Activated CD8-positive, alpha-beta T cell treated with anti-CD3 and anti-CD28 coated beads for 36 hours (primary cell): ENCODE measurements around the gene CELSR1. TPM values are rescaled to one million over a fixed set of nuclear protein-coding genes. Genes with fewer than 3 reads are reported as not detected.

Source experiments
- ATAC-seq: fragments of 200-7000 bp; cut with Tn5 transposase; one replicate; pipeline ENCODE4 v1.10.0; 2021; ENCODE audit warnings: mild to moderate bottlenecking, moderate library complexity
- CTCF ChIA-PET: fragments of 350-600 bp; sonication (Branson Sonifier 250); formaldehyde crosslinking; loops from one replicate; lab custom pipeline; 2021; ENCODE audit warnings: antibody characterized with exemption; lab: Charles Lee
- POLR2A ChIA-PET: fragments of 350-600 bp; sonication (Branson Sonifier 250); formaldehyde crosslinking; loops from one replicate; lab custom pipeline; 2021; ENCODE audit warnings: antibody characterized with exemption; lab: Charles Lee
- DNase-seq: peaks from one replicate; pipeline ENCODE4 v3.0.0-alpha.2; 2020
- H3K27ac Mint-ChIP-seq: one replicate; pipeline ENCODE4 v1.8.0; 2021; ENCODE audit warnings: mild to moderate bottlenecking, mixed read lengths
- H3K27me3 Mint-ChIP-seq: one replicate; pipeline ENCODE4 v1.8.0; 2021; ENCODE audit warnings: mixed read lengths
- H3K36me3 Mint-ChIP-seq: one replicate; pipeline ENCODE4 v1.8.0; 2021; ENCODE audit warnings: low read depth, mixed read lengths
- H3K4me1 Mint-ChIP-seq: one replicate; pipeline ENCODE4 v1.8.0; 2021; ENCODE audit warnings: low read depth, mixed read lengths
- H3K4me3 Mint-ChIP-seq: one replicate; pipeline ENCODE4 v1.8.0; 2021; ENCODE audit warnings: mild to moderate bottlenecking, moderate library complexity, mixed read lengths
- H3K9me3 Mint-ChIP-seq: one replicate; pipeline ENCODE4 v1.8.0; 2021; ENCODE audit warnings: mixed read lengths
- CTCF ChIP-seq: fragments of 200-600 bp; IDR thresholded peaks from one replicate; pipeline ENCODE4 v1.8.0; 2022; ENCODE audit warnings: antibody characterized with exemption, mild to moderate bottlenecking
- intact Hi-C: fragments of 100-400 bp; cut with micrococcal nuclease; formaldehyde crosslinking; loops from one replicate; pipeline ENCODE4 v1.10.0; 2022
- total RNA-seq, 2 experiments: library from RNA; stranded (reverse); gene quantifications; one replicate each; pipeline ENCODE4 v1.2.3, GENCODE V29; 2021

CELSR1 gene
- total RNA-seq, 2 experiments from 2014 or later, result 0.25 to 0.36 TPM

DNA sequence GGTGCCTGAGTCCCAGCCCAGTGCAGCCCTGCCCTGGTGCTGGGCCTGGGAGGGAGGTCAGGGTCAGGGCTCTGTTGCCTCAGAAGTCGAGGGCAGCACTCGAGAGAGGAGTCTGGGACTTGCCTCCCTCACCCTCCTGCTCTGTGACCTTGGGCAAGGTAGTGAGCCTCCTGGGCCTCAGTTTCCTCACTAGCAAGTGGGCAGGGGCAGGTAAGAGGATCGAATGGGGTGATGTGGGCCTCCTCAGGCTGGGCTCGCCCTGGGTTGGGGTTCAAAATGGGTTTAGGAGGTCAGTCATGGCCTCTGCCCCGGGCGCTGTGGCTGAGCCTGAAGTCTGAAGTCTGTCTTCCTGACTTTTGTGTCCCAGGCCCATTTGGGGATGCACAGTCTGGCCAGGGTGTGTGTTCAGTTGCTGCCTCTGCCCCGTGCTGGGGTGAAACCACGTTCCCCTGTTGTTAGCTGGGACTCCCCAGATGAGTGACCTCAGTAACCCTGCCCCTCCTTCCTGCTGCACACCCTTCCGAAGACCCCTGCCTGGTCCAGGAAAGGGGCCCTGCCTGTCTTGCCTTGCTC is 40.9 kb upstream of the CELSR1 start:
- no peak for TF ChIP-seq CTCF
- DNase-seq (no peak), ATAC-seq (no peak)
- Mint-ChIP-seq H3K4me3 (peak overlapping the region; percentile 90), H3K4me1 (peaks cover 31% of the 10 kb centered on the region), H3K36me3 (no peaks in the 10 kb centered on the region), H3K27ac (no peak overlapping the region), H3K9me3 (no peaks in the 10 kb centered on the region), H3K27me3 (no peaks in the 10 kb centered on the region)
- intact Hi-C loops, result no loop called here
- ChIA-PET CTCF (interaction anchor here (1.5 kb wide), 1 partner anchor 15 kb away, joined by 6 read pairs; no protein-coding TSS in a partner anchor), POLR2A (interaction anchor here (1.0 kb wide), 1 partner anchor 36 kb away, joined by 3 read pairs; no protein-coding TSS in a partner anchor)

GRCh38 chr22:46577368-46578249 is 40.2 kb upstream of the CELSR1 start:
- H3K4me1 Mint-ChIP-seq, result peaks cover 31% of the 10 kb centered on the region
- ATAC-seq (no peak), DNase-seq (peak; percentile 27)
- no peak for TF ChIP-seq CTCF
- no peaks in the 10 kb centered on the region for H3K9me3 Mint-ChIP-seq
- no peaks in the 10 kb centered on the region for H3K36me3 Mint-ChIP-seq
- peak overlapping the region; percentile 90 for H3K4me3 Mint-ChIP-seq
- CTCF ChIA-PET, result interaction anchor here (1.5 kb wide), 1 partner anchor 14 kb away, joined by 6 read pairs; no protein-coding TSS in a partner anchor
- H3K27me3 Mint-ChIP-seq, result no peaks in the 10 kb centered on the region
- H3K27ac Mint-ChIP-seq, result peak overlapping the region; percentile 91
- intact Hi-C loops, result no loop called here
- POLR2A ChIA-PET, result interaction anchor here (1.0 to 1.2 kb wide), 2 partner anchors 16 to 37 kb away, joined by 3 to 4 read pairs; no protein-coding TSS in a partner anchor

GRCh38 chr22:46576556-46577367 is 39.3 kb upstream of the CELSR1 start:
- CTCF ChIA-PET, result interaction anchor here (1.5 kb wide), 1 partner anchor 13 kb away, joined by 6 read pairs; no protein-coding TSS in a partner anchor
- TF ChIP-seq CTCF, result no peak
- intact Hi-C loops, result no loop called here
- H3K4me1 Mint-ChIP-seq, result peaks cover 28% of the 10 kb centered on the region
- no peak overlapping the region for H3K27ac Mint-ChIP-seq
- H3K36me3 Mint-ChIP-seq, result no peaks in the 10 kb centered on the region
- H3K4me3 Mint-ChIP-seq, result peak overlapping the region; percentile 71
- POLR2A ChIA-PET, result interaction anchor here (1.0 to 1.2 kb wide), 2 partner anchors 16 to 37 kb away, joined by 3 to 4 read pairs; no protein-coding TSS in a partner anchor
- H3K9me3 Mint-ChIP-seq, result peaks cover 5% of the 10 kb centered on the region
- no peaks in the 10 kb centered on the region for H3K27me3 Mint-ChIP-seq
- peak; percentile 59 for DNase-seq
- peak; percentile 81 for ATAC-seq

DNA sequence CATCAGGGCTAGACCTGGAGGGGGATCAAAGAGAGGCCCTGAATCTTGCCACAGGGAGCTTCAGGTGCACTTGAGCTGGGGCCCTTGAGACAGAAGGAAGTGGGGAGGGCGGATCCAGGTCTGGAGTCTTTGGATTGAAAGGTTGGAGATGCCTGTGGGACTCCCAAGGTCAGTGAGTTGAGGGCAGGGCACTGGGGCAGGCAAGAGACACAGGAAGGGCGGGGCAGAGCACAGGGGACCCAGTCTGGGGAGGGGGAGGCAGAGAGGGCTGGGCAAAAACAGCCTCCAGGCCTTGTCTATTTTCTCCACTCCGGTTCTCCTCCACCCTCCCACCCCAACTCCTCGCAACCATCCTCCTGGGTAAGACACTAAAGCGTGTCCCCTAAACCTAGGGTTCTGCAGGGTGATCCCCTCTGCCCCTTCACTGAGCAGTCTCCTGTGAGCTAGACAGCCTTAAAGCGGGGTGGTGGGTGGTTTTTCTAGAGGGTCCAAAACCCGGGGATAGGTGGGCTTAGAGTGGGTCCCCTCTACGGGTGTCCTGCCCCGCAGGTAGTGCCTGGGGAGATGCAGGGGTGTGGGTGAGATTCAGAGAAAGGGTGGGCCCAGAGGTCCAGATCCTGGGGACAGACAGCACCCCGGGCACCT is 38.6 kb upstream of the CELSR1 start:
- Mint-ChIP-seq H3K4me1 (peaks cover 25% of the 10 kb centered on the region), H3K27me3 (no peaks in the 10 kb centered on the region), H3K4me3 (peak overlapping the region; percentile 71), H3K36me3 (no peaks in the 10 kb centered on the region), H3K9me3 (peaks cover 11% of the 10 kb centered on the region), H3K27ac (peak overlapping the region; percentile 65)
- ChIA-PET CTCF (interaction anchor here (1.0 to 1.5 kb wide), 2 partner anchors 11 to 13 kb away, joined by 3 to 6 read pairs; no protein-coding TSS in a partner anchor), POLR2A (no interaction called here)
- ATAC-seq (no peak), DNase-seq (no peak)
- intact Hi-C loops, result no loop called here
- no peak for TF ChIP-seq CTCF
